HG03103 (cell line): ENCODE results near the gene TRMT10B.
A peak's percentile ranks its signal among the peaks of the same experiment; 100 is the strongest.
"Not testable (repeated sequence)": the region's sequence is repeated elsewhere in the genome, so short reads cannot be mapped to it uniquely, and the experiment has no call there.

Experiments
- ATAC-seq: cut with Tn5 transposase; IDR thresholded peaks from one replicate; pipeline ENCODE4 v1.9.1; 2021; ENCODE audit warnings: low read depth; ENCODE audit not compliant: unreplicated experiment

The TRMT10B gene

GRCh38 chr9:37749129-37749528 lies 4.5 kb upstream of the TRMT10B start:
- no peak for ATAC-seq

- ATAC-seq, result no peak
Measured at GRCh38 chr9:37751186-37751585, 2.4 kb upstream of the TRMT10B start.

- ATAC-seq, result not testable (repeated sequence)
Measured at GRCh38 chr9:37751704-37752103, 1.9 kb upstream of the TRMT10B start.

GRCh38 chr9:37752112-37752511 lies 1.5 kb upstream of the TRMT10B start:
- not testable (repeated sequence) for ATAC-seq

- no peak for ATAC-seq
Measured at GRCh38 chr9:37752642-37753488, 740 bp upstream of the TRMT10B start.

GRCh38 chr9:37758747-37759146 lies 5.1 kb downstream of the TRMT10B start:
- ATAC-seq, result no peak

GRCh38 chr9:37760416-37761161 lies 7.0 kb downstream of the TRMT10B start:
- ATAC-seq, result no peak

GRCh38 chr9:37761511-37761910 lies 7.9 kb downstream of the TRMT10B start:
- ATAC-seq, result no peak

GRCh38 chr9:37765263-37765662 lies 11.7 kb downstream of the TRMT10B start:
- ATAC-seq, result not testable (repeated sequence)

GRCh38 chr9:37769306-37769705 lies 15.7 kb downstream of the TRMT10B start:
- no peak for ATAC-seq

GRCh38 chr9:37769995-37770394 lies 16.4 kb downstream of the TRMT10B start:
- ATAC-seq, result no peak

- ATAC-seq, result no peak
Measured at GRCh38 chr9:37775216-37775919, 21.8 kb downstream of the TRMT10B start.

- ATAC-seq, result no peak
Measured at GRCh38 chr9:37776328-37776727, 22.7 kb downstream of the TRMT10B start.

GRCh38 chr9:37778534-37778933 lies 24.9 kb downstream of the TRMT10B start:
- ATAC-seq, result no peak

- ATAC-seq, result no peak
Measured at GRCh38 chr9:37784291-37784615, 30.6 kb downstream of the TRMT10B start.

GRCh38 chr9:37784616-37785483 lies 31.2 kb downstream of the TRMT10B start, which contains the start of gene EXOSC3:
Gene EXOSC3 (minus strand): TSS chr9:37785064. CDS start chr9:37785044, 20 bp downstream.
- ATAC-seq, result peak; percentile 90

GRCh38 chr9:37787059-37787458 lies 33.5 kb downstream of the TRMT10B start:
- no peak for ATAC-seq

GRCh38 chr9:37788332-37788731 lies 34.7 kb downstream of the TRMT10B start:
- no peak for ATAC-seq

- no peak for ATAC-seq
Measured at GRCh38 chr9:37790096-37790495, 36.5 kb downstream of the TRMT10B start.

GRCh38 chr9:37792122-37792521 lies 38.5 kb downstream of the TRMT10B start:
- ATAC-seq, result no peak
